Inflammatory macrophage treated with lipopolysaccharide for 4 hours (primary cell): Measurements from ENCODE around the gene CLEC4M.

Experiments
- DNase-seq: peaks from one replicate; pipeline ENCODE4 v3.0.0-alpha.2; 2020

CLEC4M gene

DNA sequence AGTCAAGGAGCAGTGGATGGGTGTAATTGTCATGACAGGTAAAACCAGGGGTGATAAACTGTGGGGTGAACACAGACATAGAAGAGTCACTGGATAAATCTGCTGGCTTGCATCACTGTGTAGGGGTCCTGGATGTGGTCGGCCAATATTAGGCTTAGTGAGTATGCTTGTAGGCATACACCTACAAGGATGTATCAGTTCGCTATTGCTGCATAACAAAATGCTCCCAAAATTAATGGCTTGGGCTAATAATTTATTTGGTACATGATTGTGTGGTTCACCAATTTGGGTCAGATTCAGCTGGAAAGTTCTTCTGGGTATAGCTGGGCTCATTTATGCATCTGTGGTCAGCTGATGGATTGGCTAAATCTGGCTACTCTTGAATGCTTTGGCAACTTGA lies 55.8 kb downstream of the CLEC4M start:
- no peak for DNase-seq
